Peyer's patch (tissue), 4 donors: ENCODE data around the gene SELENOI. TPM values are rescaled to one million over a fixed set of nuclear protein-coding genes. Genes with fewer than 3 reads are reported as not detected.

Experiments
- DNase-seq, 3 donors: peaks; one replicate each; pipeline ENCODE4 v3.0.0-alpha.2; 2017 to 2019
- H3K27ac ChIP-seq, 4 donors: fragments of 200-600 bp; sonication (generic); one replicate each; pipeline ENCODE4 v1.5.1; 2016 to 2019
- H3K27me3 ChIP-seq, 2 donors: fragments of 200-600 bp; sonication (generic); one replicate each; pipeline ENCODE4 v1.5.1; 2019
- H3K36me3 ChIP-seq, 3 donors: fragments of 200-600 bp; sonication (generic); one replicate each; pipeline ENCODE4 v1.5.1; 2016 to 2019
- H3K4me1 ChIP-seq, 4 donors: fragments of 200-600 bp; sonication (generic); one replicate each; pipeline ENCODE4 v1.5.1; 2016 to 2019
- H3K4me3 ChIP-seq, 4 donors: fragments of 200-600 bp; sonication (generic); 1 replicate in 3 of 4; 2 replicates in 1 of 4; pipeline ENCODE4 v1.5.1; 2016 to 2019; ENCODE audit warnings: mild to moderate bottlenecking in 1 of 4
- H3K9me3 ChIP-seq, 4 donors: fragments of 200-600 bp; sonication (generic); one replicate each; pipeline ENCODE4 v1.5.1; 2016 to 2019; ENCODE audit warnings: mild to moderate bottlenecking in 1 of 4
- CTCF ChIP-seq, 6 experiments: fragments of 450-650 bp in 4 of 6; fragments of 200-600 bp in 2 of 6; sonication (generic) in 1 of 6; IDR thresholded peaks; one replicate each; pipeline ENCODE4 v1.5.1; 2017 to 2019; ENCODE audit warnings: antibody characterized with exemption in 6 of 6, mild to moderate bottlenecking in 3 of 6, moderate library complexity in 1 of 6
- POLR2A ChIP-seq, 2 donors: fragments of 450-650 bp; IDR thresholded peaks; one replicate each; pipeline ENCODE4 v1.5.1; 2017; ENCODE audit warnings: antibody characterized with exemption in 2 of 2, mild to moderate bottlenecking in 2 of 2, moderate library complexity in 2 of 2
- total RNA-seq, 4 donors: library from RNA; depleted of rRNA; stranded (reverse); fragments of >200 nt; gene quantifications; one replicate each; pipeline ENCODE4 v1.1.0, GENCODE V29; 2016

The SELENOI gene
- 10 to 100 TPM; 28.1 to 82.1 (median 51.2) TPM for total RNA-seq

DNA sequence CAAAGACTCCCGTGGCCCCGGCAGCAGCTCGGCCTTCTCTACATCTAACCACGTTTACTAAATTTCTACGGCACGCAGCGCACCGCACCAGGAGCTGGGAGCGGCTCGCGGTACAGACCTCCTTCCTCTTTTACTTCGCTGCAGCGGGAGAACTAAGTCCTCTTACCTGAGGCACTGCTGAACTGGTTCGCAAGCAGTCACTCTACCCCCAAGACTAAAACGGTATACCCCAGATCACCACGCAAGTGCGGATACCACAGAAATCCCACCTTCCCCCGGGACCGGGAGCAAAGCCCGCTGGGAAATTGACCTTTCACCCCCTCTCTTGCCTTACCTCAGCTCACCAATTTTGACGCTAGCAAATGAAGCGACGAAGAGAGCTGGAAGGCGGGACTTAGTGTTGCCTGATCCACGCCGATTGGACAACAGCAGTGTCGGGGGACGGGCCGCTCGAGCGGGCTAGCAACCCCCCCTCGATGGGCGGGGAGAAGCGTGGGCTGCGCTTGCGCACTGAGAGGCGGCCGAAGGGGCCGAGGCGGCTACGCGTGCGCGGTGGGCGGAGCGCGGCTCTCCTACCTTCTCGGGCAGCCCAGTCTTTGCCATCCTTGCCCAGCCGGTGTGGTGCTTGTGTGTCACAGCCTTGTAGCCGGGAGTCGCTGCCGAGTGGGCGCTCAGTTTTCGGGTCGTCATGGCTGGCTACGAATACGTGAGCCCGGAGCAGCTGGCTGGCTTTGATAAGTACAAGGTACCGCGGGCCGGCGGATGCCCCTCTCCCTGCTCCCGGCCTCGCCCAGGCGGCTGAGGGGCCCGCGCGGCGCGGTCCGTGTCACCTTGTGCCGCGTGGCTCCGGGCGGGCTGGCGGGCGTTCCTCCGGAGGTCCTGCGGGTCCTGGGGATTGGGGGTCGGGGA is at the start of gene SELENOI:
SELENOI (plus strand) TSS at position 599 of the 909 bp plus-strand sequence; CDS start at position 689, 90 bp downstream.
- Histone ChIP-seq H3K36me3 (no peaks in the 10 kb centered on the region), H3K4me3 (peak within 1 kb of the TSS; percentile 76 to 89 (median 88)), H3K9me3 (no peaks in the 10 kb centered on the region), H3K4me1 (peaks cover 0 to 26% (median 10%) of the 10 kb centered on the region in 4 donors), H3K27me3 (no peaks in the 10 kb centered on the region), H3K27ac (peak within 1 kb of the TSS; percentile 91 to 97 (median 96))
- TF ChIP-seq POLR2A (IDR thresholded peaks at IDR 0.05) (peak; percentile 77 to 86), CTCF (IDR thresholded peaks at IDR 0.05) (no peak)
- DNase-seq, result peak; percentile 97 to 99 (median 99)

- Histone ChIP-seq H3K36me3 (no peaks in the 10 kb centered on the region), H3K9me3 (no peaks in the 10 kb centered on the region), H3K4me1 (peaks cover 0 to 10% (median 7%) of the 10 kb centered on the region in 4 donors), H3K27me3 (no peaks in the 10 kb centered on the region), H3K27ac (no peak overlapping the region), H3K4me3 (no peak overlapping the region)
- TF ChIP-seq POLR2A (IDR thresholded peaks at IDR 0.05) (no peak), CTCF (IDR thresholded peaks at IDR 0.05) (no peak)
- no peak for DNase-seq
Observed at GRCh38 chr2:26297061-26297460, 48.9 kb upstream of the SELENOI start.

DNA sequence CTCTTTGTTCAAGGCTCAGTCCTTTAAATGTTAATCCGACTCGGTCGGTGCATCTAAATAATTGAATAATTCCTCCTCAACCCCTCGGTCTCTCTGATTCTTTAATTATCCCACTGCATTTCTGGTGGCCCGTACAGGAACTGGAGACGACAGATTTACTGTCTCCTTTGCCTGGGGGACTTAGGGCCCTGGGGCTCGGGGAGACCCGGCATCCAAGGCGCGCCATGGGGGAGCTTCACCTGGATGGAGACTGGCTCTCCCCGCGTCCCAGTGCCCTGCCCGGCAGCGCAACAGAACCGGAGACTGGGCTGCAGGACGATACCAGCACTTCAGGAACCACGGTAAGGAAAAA is 47.7 kb upstream of the SELENOI start:
- TF ChIP-seq POLR2A (IDR thresholded peaks at IDR 0.05) (no peak), CTCF (IDR thresholded peaks at IDR 0.05) (no peak)
- no peaks in the 10 kb centered on the region for H3K9me3 ChIP-seq
- peak overlapping the region in 3 of 4 donors; percentile 50 to 66 (median 60) for H3K4me3 ChIP-seq
- H3K36me3 ChIP-seq, result no peaks in the 10 kb centered on the region
- DNase-seq, result no peak
- peak overlapping the region; percentile 63 to 76 (median 70) for H3K27ac ChIP-seq
- no peaks in the 10 kb centered on the region for H3K27me3 ChIP-seq
- peaks cover 0 to 10% (median 7%) of the 10 kb centered on the region in 4 donors for H3K4me1 ChIP-seq

- no peaks in the 10 kb centered on the region for H3K9me3 ChIP-seq
- H3K27me3 ChIP-seq, result no peaks in the 10 kb centered on the region
- peak; percentile 42 to 65 (median 63) for DNase-seq
Observed at GRCh38 chr2:26298638-26299393, 47.1 kb upstream of the SELENOI start.

More at GRCh38 chr2:26298638-26299393, 47.1 kb upstream of the SELENOI start:
- no peak for TF ChIP-seq CTCF (IDR thresholded peaks at IDR 0.05)
- no peak for TF ChIP-seq POLR2A (IDR thresholded peaks at IDR 0.05)
- peak overlapping the region; percentile 50 to 66 (median 56) for H3K4me3 ChIP-seq
- H3K27ac ChIP-seq, result peak overlapping the region; percentile 63 to 76 (median 70)
- H3K36me3 ChIP-seq, result no peaks in the 10 kb centered on the region
- H3K4me1 ChIP-seq, result peaks cover 0 to 10% (median 7%) of the 10 kb centered on the region in 4 donors
